ENCODE measurements around the gene DUS2.

DNA sequence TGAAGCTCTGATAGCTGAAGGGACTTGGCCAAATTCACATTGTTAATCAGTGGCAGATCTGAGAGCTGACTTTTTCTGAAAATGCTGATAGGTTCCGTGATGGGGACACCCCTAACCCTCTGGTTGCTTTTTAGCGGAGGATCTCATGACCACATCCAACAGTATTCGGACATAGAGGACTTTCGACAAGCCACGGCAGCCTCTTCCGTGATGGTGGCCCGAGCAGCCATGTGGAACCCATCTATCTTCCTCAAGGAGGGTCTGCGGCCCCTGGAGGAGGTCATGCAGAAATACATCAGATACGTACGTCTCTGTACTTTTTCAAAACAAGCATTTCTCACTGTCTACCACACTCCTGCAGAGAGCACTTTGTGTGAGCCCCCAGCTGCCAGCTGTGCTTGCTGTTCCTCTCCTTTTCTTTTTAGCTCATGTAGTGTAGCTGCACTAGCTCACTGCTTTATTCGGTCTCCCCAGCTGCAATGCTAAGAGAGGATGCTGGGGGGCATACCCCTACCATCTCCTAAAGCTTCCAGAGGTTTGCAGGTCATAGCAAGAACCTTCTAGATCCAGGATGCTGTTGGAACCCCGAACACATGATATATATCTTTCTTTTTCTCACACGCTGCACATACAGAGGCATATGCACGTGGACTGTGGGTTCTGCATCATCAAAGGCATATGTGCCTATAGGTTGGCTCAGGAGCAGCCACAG lies 47.9 kb downstream of the DUS2 start:
- no peak for TF ChIP-seq POLR2A (IDR thresholded peaks at IDR 0.05)
- no peak for TF ChIP-seq POLR2AphosphoS5 (IDR thresholded peaks at IDR 0.05)
- no peak for TF ChIP-seq CTCF (IDR thresholded peaks at IDR 0.05)
